GM18861 (cell line): ENCODE data around the gene SRBD1.
"Not testable (repeated sequence)": the region's sequence is repeated elsewhere in the genome, so short reads cannot be mapped to it uniquely, and the experiment has no call there.

ENCODE experiments used
- ATAC-seq: cut with Tn5 transposase; IDR thresholded peaks from one replicate; pipeline ENCODE4 v1.9.1; 2021; ENCODE audit not compliant: unreplicated experiment

Gene SRBD1

DNA sequence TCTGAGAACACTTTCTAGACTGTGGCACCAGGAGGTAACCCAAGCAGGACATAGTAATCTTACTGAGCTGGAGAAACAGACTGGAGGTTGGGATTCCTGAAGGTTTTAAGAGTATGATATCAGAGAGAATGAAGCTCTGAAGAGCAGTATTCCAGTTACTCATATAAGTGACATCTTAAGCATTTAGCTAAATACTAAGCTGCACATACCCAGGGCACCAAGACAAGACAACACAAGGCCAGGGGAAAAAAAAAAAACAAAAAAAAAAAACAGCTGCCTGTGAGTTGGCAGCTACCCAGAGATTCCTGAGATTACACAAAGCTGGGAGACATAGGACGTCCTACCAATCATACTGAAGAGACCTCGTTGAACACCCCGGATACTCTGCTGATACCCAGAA lies 175.8 kb downstream of the SRBD1 start:
- ATAC-seq, result no peak

DNA sequence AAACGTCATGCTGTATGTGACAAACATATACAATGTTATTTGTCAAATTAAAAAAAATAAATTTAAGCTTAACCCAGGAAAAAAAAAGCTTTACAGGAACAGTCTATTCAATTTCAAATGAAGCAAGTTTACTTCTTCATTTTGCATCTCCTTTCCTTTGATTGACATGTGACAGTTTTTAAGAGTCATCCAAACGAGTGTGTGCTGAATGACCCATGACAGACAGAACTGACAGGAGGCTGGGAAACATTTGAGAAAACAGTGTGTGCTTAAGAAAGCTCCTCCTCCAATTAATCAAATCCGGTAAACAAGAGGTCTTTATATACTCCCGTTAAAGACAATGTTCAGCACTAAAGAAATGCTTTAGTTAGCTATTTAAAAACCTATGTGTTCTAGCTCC lies 177.7 kb downstream of the SRBD1 start:
- no peak for ATAC-seq

DNA sequence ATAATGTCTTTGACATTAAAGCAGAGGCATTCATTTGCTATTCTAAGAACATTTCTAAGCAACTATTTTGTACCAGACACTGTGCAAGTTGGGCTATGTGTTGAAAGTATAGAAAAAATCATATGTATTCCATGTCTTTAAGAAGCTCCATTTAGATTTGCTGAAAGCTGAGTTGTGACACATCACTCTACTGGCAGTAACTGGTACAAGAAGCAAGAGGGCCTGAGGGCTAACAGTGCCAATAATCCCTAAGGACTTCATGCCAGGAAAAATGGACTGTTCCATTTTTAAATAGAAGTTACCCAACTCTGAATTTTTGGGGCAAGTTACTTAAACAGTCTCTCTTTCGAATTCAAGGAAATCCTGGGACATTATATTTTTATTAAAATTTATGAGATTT lies 178.7 kb downstream of the SRBD1 start:
- ATAC-seq, result no peak

DNA sequence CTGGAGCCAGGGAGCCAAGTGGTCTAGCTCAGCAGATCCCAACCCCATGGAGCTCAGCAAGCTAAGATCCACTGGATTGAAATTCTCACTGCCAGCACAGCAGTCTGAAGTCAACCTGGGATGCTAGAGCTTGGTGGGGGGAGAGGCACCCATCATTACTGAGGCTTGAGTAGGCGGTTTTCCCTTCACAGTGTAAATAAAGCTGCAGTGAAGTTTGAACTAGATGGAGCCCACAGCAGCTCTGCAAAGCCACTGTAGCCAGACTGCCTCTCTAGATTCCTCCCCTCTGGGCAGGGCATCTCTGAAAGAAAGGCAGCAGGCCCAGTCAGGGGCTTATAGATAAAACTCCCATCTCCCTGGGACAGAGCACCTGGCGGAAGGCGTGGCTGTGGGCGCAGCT lies 185.0 kb downstream of the SRBD1 start:
- not testable (repeated sequence) for ATAC-seq

DNA sequence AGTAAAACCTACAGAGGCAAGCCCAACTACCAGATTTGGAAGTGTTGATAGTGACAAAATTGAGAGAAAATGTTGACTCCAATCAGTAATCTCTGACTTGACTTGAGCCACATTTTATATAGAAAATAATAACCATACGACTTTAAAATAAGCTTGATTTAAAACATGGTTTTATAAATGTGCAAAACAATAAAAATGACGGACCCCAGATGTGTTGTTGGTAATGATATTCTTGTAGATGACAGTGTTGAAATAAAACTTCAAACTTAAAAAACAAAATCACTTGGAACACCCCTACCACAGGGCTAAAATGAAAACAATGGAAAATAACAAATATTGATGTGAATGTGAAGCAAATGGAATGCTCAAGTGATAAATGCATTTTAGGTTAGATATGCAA lies 188.1 kb downstream of the SRBD1 start:
- ATAC-seq, result no peak

DNA sequence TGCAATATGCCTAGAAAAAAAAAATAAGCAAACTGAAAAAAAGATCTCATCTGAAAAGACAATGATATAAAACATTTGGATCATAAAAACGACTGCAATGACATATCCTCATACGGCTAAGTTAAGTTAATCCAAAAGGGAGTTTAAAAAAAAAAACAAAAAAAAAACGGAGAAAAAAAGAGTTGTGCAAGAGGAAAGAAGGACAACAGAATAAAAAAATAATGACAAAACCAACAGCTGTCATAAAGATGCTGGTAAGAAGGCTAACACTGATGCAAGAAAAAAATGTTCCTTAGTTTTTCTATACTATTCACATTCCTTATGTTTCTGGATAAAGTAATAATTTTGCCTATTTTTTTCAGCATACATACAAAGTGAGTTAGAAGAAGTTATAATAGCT lies 192.5 kb downstream of the SRBD1 start:
- ATAC-seq, result no peak

DNA sequence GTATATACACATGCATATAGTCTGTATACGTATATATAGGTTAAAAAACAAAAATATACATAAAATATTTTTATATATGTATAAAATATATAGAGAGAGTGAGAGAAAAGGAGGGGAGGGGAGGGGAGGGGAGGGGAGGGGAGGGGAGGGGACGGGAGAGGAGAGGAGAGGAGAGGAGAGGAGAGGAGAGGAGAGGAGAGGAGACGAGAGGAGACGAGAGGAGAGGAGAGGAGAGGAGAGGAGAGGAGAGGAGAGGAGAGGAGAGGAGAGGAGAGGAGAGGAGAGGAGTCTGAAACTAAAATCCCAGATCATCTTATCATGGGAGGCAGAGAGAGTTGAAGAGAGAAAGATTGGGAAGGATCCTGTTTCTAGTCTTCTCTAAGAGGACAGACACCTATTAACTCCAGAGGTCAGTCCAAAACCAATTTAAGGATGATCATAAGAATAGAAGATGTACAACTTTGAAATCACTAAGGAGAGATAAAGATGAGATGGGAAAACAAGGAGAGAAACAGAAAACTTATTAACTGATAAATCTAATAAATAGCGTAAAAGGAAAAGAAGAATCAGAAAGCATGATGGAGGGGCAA lies 195.4 kb downstream of the SRBD1 start:
- ATAC-seq, result no peak

DNA sequence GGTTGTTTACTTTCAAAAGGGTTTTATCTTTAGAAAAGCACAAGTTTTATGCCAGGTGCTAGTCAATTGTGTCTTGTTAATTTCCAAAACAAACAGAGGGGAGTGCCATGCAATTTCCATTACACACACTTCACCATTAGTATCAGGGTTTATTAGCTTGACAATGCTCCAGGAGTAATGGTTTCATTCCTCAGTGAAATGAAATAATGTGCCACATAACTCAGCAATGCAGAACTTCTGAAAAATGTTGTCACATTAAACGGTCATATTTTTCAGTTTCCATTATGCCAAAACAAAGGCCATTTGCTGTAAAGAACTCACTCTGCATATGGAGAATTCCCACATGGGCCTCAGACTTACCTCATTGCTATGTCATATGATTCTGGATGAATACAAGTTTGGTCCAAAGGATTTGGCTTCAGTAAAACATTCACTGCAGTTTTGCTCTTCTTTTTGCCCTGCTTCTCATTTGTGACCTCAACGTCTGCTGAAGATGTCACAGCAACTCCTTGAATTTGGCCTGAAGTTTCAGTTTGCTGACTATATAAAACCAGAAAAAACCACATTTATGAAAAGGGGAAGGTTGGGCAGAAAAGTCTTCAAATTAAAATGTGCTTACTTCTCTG lies 198.2 kb downstream of the SRBD1 start:
- no peak for ATAC-seq

DNA sequence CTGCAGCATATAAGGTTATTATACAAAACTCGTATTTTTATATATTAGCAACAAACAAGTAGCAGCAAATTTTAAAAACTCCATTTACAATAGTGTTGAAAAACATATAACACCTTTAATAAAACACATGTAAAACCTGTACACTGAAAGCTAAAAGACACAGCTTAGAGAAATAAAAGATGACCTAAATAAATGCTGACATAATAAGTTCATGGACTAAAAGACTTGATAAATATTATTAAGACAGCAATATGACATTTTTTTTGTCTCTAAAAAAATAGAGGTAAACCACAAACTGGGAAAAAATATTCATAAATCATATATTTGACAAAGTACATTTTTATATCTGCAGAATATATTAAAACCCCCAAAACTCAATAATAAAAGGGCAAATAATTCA lies 201.4 kb downstream of the SRBD1 start:
- no peak for ATAC-seq

DNA sequence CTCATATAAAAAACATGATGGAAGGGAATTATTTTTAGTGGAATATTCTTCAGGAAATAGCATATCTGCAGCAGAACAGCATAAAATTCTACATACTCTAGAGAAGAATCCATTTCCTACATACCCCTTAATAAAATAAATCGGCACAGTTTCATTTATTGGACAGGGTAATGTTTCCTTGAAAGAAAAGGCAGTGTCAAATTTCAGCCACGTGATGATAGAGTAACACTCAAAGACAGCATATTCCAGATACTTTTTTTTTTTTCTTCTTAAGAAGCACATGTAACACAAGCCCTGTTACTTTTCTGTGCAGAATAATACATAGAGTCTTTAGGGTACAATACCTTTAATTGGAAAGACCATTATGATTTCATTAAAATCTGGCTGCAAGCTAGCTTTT lies 204.4 kb downstream of the SRBD1 start:
- ATAC-seq, result no peak

DNA sequence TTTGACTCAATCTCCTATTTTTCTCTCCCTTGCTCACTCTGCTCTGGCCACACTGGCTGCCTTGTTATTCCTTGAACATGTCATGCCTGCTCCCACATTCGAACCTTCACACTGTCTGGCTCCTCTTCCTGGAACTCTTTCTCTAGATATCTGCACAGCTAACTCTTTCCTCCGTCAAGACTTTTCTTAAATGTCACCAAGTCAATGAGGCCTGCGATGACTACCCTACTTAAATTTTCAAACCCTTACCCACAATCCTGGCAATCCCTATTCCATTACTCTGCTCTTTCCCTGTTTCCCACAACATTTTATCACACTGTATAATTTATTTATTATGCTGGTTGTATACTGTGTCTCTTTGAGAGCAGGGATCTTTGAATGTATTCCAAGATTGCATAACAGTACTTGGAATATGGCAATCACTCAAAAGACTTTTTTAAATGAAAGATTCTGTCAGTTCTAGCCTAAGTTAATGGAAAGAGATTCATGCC lies 206.2 kb downstream of the SRBD1 start:
- no peak for ATAC-seq

DNA sequence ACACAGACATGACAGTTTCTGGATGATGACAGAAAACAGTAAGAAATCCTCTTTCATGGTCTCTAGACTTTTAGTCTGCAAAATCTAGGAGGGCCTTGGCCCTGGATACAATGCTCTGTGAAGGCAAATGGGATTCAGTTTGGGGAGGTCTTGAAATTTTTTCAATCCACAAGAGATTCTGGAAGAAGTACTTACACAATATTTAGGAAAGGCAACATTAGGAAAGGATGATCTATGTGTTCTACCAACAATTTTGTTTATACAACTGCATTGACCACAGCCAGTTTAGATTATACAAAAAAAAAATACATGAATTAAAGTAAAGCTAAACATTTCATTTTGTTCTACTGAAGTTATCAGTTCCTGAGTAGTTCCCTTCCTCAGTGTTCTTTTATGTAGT lies 208.0 kb downstream of the SRBD1 start:
- no peak for ATAC-seq

DNA sequence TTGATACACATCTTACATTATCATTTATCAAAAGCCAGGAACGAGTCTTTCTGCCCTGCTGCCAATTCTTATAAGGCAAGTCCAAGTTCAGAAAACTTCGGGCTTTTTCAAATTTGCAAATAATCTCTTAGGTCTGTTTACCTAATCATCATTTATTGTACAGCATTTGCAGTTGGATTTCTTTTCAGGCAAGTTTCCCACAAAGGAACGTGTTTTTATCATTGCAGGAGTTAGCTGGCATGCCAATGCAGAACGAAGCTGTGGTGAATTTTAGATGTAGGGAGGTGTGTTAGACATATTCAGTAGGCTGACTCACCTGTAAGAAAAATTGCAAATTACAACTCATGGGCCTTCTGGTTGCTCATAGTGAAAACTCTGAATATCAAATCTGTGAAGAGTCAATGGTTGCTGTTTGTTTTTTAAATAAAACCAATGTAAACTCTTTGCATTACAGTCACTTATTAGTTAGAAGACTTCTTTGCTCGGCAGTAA lies 209.6 kb downstream of the SRBD1 start:
- no peak for ATAC-seq

DNA sequence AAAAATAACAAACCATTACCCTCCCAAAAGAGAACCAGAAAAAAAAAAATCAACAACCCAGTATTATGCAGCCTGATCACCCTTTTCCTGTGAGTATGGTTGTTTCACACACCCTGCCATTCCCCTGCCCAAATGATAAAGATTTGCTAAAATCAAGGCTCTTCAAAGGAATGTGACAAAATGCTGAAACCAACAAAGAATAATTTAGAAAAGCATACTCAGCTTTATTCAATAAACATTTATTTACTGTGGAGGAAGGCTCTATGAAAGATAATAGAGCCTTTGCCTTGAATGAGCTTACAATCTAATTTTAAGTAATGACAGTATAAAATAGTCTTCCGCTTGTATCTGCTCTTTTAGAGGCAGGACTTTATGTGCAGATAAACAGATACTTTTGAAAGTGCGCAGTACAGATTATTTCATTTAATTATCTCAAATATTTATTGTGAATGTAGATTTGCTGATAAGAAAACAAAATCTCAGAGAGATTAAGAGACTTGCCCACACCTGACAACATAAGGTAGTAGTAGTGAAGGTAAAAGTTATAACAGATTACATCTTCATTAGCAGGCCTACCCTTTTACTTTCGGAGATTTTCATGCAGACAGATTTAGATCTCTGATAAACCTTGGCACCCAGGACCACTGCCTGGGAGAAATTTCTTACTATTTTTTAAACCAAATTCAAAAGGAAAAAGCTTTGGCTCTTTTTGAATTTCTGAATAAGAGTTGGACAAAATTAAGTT lies 211.9 kb downstream of the SRBD1 start:
- ATAC-seq, result no peak

DNA sequence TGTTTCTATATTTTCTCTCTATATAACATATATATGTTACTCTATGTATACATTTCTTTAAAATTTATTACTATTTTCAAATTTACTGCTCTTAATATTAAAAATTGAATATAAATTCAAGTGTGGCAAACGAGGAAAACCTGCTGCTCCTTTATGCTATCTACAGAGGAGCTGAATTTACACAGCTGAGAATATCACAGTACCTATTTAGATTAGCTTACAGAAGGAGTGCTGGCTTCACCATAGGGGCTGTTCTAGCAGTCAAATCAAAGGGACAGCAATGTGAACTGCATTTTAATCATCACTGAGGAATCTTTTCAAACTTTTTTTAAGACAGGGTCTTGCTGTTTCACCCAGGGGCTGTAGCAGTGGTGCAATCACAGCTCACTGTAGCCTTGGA lies 213.8 kb downstream of the SRBD1 start:
- ATAC-seq, result no peak

DNA sequence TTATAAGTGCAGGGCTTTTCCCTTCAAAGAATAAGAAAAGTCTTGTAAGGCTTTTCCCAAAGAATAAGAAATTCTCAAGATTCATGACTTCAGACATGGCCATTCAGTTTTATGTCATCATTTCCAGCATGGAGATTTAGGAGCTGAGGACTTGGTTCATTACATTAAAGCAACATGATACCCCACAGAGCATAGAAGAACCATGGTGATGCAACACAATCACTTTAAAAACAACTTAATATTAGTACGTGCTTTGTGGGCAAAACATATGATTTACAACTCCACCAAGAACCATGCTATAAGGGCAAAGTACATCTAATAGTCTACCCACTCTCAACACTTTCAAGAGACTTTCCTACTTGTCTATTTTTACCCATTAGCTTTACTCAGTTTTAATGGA lies 214.4 kb downstream of the SRBD1 start:
- no peak for ATAC-seq

DNA sequence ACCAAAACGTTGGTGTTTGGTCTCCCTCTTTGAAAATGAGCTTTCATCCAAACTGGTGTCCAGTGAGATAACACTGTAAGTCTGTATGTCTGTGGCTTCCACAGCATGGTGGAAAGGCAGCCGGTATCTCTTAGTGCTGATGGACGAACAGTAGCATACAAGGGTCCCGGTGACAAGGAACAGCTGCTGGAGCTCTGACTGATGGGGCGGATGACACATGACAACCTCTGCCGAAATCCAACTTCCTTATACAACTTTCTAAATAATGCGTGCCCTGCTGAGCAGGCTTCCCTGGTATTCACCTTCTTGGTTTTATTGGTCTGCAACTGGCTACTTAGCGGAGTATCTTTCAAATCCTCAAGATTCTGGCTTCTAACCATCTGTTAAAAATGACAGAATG lies 216.2 kb downstream of the SRBD1 start:
- no peak for ATAC-seq

DNA sequence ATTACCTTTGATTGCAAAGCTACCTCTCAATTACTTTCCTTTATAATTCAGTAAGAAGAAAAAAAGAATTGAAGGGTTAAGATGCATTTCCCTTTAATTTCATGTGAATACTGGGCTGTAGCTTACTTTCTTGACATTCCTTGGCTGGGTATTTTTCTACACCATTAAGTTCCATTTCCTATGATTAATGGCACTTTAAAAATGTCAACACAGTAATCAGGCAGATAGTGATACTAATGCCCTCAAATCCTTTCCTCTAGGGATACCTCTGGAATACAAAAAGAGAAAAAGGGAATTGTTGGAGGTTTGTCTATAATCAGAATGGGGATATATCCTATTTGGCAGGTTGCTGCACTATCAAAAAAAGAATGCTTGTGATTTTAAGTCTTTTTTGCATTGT lies 216.9 kb downstream of the SRBD1 start:
- no peak for ATAC-seq

DNA sequence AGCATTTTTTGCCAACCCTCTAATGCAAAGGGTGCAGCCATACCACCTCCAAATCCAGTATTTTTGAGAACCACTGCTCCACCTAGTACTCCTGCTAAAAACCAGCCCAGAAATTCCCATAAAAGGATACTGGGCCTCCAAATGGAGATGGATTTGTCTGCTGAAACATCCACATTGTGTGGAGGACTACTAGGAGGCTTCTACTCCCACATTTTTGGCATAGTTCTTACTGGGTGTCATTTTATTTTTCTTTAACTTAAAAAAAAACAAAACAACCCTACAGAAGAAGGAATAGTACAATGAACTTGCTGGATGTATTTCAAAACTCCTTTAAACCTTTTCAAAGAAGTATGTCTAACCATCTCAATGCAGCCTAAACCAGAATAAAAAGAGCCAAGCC lies 219.2 kb downstream of the SRBD1 start:
- ATAC-seq, result no peak

DNA sequence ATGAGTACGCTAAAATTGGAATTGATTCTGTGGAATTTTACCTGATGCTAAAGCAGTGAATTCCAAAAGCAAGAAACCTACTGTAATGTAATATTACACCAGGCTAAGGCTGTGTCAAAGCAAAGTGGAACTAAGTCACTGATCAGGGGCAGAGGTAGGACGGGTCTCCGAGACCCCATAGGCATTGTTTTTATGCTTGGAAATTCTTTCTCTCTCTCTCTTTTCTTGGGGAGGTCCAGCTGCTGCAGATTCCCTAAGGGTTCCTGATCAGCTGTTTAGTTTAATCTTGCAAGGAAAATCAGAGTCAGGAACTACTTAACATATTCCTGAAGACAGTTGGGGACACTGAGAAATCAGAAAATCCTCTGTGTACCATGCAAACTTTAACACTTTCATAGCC lies 220.2 kb downstream of the SRBD1 start:
- no peak for ATAC-seq

DNA sequence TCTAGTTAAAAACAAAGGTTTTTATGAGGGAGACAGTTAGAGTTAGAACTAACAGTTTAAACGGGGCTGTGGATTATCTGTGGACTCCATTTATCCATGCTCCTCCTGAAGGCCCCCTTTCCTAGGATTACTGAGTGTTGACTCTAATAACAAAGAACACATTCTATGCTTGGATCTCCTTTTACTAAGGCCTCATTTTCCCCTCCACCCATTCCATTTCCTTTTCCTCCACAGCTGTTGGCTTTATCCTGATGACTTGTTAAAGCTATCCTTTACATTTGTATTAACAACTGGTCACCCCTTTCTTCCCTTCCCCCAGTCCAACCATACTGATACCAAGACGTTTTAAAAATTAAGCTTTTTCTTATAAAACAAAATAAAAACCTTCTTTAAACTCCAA lies 220.6 kb downstream of the SRBD1 start:
- ATAC-seq, result no peak

DNA sequence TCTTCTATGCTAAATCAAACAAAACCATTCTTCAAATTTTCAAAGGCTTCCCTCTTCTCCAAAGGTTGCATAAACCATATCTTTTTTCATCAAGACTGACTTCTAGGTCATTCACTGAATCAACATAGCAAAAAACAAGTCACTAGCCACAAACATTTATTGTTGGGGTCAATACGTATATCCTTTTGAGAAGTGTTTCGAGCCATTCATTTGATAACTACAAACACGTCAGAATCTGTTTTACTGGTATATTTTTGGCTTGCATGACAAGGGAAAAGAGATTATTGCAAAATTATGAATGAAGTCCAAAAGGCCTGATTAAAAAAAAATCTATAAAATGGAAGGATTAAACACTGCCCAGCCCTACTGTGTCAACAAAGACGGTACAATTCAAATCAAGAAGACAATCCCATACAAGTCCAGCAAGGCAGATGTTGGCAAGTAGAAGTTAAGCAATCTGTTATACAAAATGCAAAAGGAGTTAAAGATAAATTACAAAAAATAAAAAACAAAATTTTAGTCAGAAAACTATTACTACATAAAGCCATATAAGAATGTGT lies 222.4 kb downstream of the SRBD1 start:
- ATAC-seq, result no peak
